ENCODE measurements around the gene PACSIN2. TPM values are rescaled to one million over a fixed set of nuclear protein-coding genes. Genes with fewer than 3 reads are reported as not detected.

Gene PACSIN2
- total RNA-seq, 1 experiment from 2014 or later = 70.5 TPM

GRCh38 chr22:43009444-43009843 lies 5.5 kb downstream of the PACSIN2 start:
- ChIA-PET POLR2A (no interaction called here), CTCF (interaction anchor here (0.7 kb wide), 1 partner anchor 109 kb away, joined by 4 read pairs; no protein-coding TSS in a partner anchor)
- Mint-ChIP-seq H3K4me1 (peaks cover 61% of the 10 kb centered on the region), H3K27ac (no peak overlapping the region; the same call in 1 of the 2 replicates), H3K27me3 (ENCODE audit: low read depth) (no peaks in the 10 kb centered on the region), H3K36me3 (no peaks in the 10 kb centered on the region), H3K4me3 (no peak overlapping the region), H3K9me3 (no peaks in the 10 kb centered on the region)
- no peak for DNase-seq (ENCODE audit: low spot score)
- TF ChIP-seq ZNF232 (CRISPR knock-in tag; IDR thresholded peaks at IDR 0.05) (no peak), ZNF121 (CRISPR knock-in tag; IDR thresholded peaks at IDR 0.05) (no peak), ZSCAN18 (CRISPR knock-in tag; IDR thresholded peaks at IDR 0.05) (no peak), SMAD3 (CRISPR knock-in tag; IDR thresholded peaks at IDR 0.05; ENCODE audit: borderline replicate concordance) (no peak), PRDM15 (CRISPR knock-in tag; IDR thresholded peaks at IDR 0.05) (no peak), FOXK1 (CRISPR knock-in tag; IDR thresholded peaks at IDR 0.05) (no peak), HMGA2 (CRISPR knock-in tag; IDR thresholded peaks at IDR 0.05) (no peak), FOXP1 (CRISPR knock-in tag; IDR thresholded peaks at IDR 0.05; ENCODE audit: borderline replicate concordance) (no peak), TEAD1 (CRISPR knock-in tag; IDR thresholded peaks at IDR 0.05) (no peak), CREB1 (CRISPR knock-in tag; IDR thresholded peaks at IDR 0.05) (no peak), USF1 (CRISPR knock-in tag; IDR thresholded peaks at IDR 0.05) (no peak), MAX (CRISPR knock-in tag; IDR thresholded peaks at IDR 0.05) (no peak), ATF3 (CRISPR knock-in tag; conservative IDR thresholded peaks at IDR 0.05) (no peak), ZNF532 (CRISPR knock-in tag; IDR thresholded peaks at IDR 0.05; ENCODE audit: borderline replicate concordance) (no peak), NFYB (CRISPR knock-in tag; conservative IDR thresholded peaks at IDR 0.05; ENCODE audit: low read depth) (no peak), TCF7 (CRISPR knock-in tag; IDR thresholded peaks at IDR 0.05; ENCODE audit: low read depth) (no peak), ZNF396 (CRISPR knock-in tag; IDR thresholded peaks at IDR 0.05; ENCODE audit: borderline replicate concordance) (no peak), ESRRA (CRISPR knock-in tag; IDR thresholded peaks at IDR 0.05; ENCODE audit: borderline replicate concordance) (no peak)
- no peak for ATAC-seq
